SK-N-SH treated with all-trans-retinoic acid at 6 μM for 48 hours (cell line): ENCODE results near the gene OTC.

Source experiments
- ATAC-seq: fragments of 200-7000 bp; cut with Tn5 transposase; 3 replicates; pipeline ENCODE4 v1.9.1; 2020; ENCODE audit warnings: mild to moderate bottlenecking, moderate library complexity
- BACH2 ChIP-seq: fragments of 250-450 bp; sonication (Bioruptor Pico); IDR thresholded peaks from 2 replicates; pipeline ENCODE4 v1.9.0; 2021; ENCODE audit warnings: mild to moderate bottlenecking, borderline replicate concordance
- CREB5 ChIP-seq: fragments of 250-450 bp; sonication (Bioruptor Pico); IDR thresholded peaks from 2 replicates; pipeline ENCODE4 v1.5.1; 2020; ENCODE audit warnings: low read depth, mild to moderate bottlenecking, moderate library complexity
- CSDC2 ChIP-seq: fragments of 250-450 bp; sonication (Bioruptor Pico); IDR thresholded peaks from 2 replicates; pipeline ENCODE4 v1.5.0; 2020; ENCODE audit warnings: mild to moderate bottlenecking, moderate library complexity
- CSRNP3 ChIP-seq: fragments of 250-450 bp; sonication (Bioruptor Pico); IDR thresholded peaks from 2 replicates; pipeline ENCODE4 v1.5.1; 2021; ENCODE audit warnings: mild to moderate bottlenecking, moderate library complexity
- ESRRG ChIP-seq: fragments of 250-450 bp; sonication (Bioruptor Pico); IDR thresholded peaks from 2 replicates; pipeline ENCODE4 v1.6.1; 2021; ENCODE audit warnings: mild to moderate bottlenecking
- GLIS3 ChIP-seq: fragments of 250-450 bp; sonication (Bioruptor Pico); IDR thresholded peaks from 2 replicates; pipeline ENCODE4 v1.5.0; 2020; ENCODE audit warnings: mild to moderate bottlenecking, moderate library complexity
- ISL1 ChIP-seq: fragments of 250-450 bp; sonication (Bioruptor Pico); IDR thresholded peaks from 2 replicates; pipeline ENCODE4 v2.1.2; 2022; ENCODE audit warnings: mild to moderate bottlenecking, moderate library complexity
- OSR1 ChIP-seq: fragments of 250-450 bp; sonication (Bioruptor Pico); IDR thresholded peaks from 2 replicates; pipeline ENCODE4 v1.8.0; 2022; ENCODE audit warnings: moderate library complexity, mild to moderate bottlenecking, inconsistent platforms
- PATZ1 ChIP-seq: fragments of 250-450 bp; sonication (Bioruptor Pico); IDR thresholded peaks from 2 replicates; pipeline ENCODE4 v1.8.0; 2020; ENCODE audit warnings: mild to moderate bottlenecking, moderate library complexity, borderline replicate concordance
- POU6F1 ChIP-seq: fragments of 250-450 bp; sonication (Bioruptor Pico); IDR thresholded peaks from 2 replicates; pipeline ENCODE4 v1.8.0; 2021; ENCODE audit warnings: low read depth, mild to moderate bottlenecking, moderate library complexity, borderline replicate concordance
- PPARA ChIP-seq: fragments of 250-450 bp; sonication (Bioruptor Pico); IDR thresholded peaks from 2 replicates; pipeline ENCODE4 v1.5.0; 2020; ENCODE audit warnings: mild to moderate bottlenecking, borderline replicate concordance
- RARB ChIP-seq: fragments of 250-450 bp; sonication (Bioruptor Pico); IDR thresholded peaks from 2 replicates; pipeline ENCODE4 v1.8.0; 2021; ENCODE audit warnings: mild to moderate bottlenecking, moderate library complexity
- SNAI2 ChIP-seq: fragments of 250-450 bp; sonication (Bioruptor Pico); IDR thresholded peaks from 2 replicates; pipeline ENCODE4 v1.5.0; 2020; ENCODE audit warnings: mild to moderate bottlenecking, moderate library complexity
- TCF4 ChIP-seq: fragments of 250-450 bp; sonication (Bioruptor Pico); IDR thresholded peaks from 2 replicates; pipeline ENCODE4 v1.8.0; 2021; ENCODE audit warnings: mild to moderate bottlenecking, moderate library complexity, borderline replicate concordance
- TOX ChIP-seq: fragments of 250-450 bp; sonication (Bioruptor Pico); IDR thresholded peaks from 2 replicates; pipeline ENCODE4 v1.8.0; 2021; ENCODE audit warnings: mild to moderate bottlenecking, moderate library complexity, borderline replicate concordance
- TSHZ2 ChIP-seq: fragments of 250-450 bp; sonication (Bioruptor Pico); IDR thresholded peaks from 2 replicates; pipeline ENCODE4 v1.5.0; 2020; ENCODE audit warnings: mild to moderate bottlenecking, moderate library complexity
- ZC3H10 ChIP-seq: fragments of 250-450 bp; sonication (Bioruptor Pico); IDR thresholded peaks from 2 replicates; pipeline ENCODE4 v1.5.1; 2021; ENCODE audit warnings: mild to moderate bottlenecking, moderate library complexity
- ZFP3 ChIP-seq: fragments of 250-450 bp; sonication (Bioruptor Pico); IDR thresholded peaks from 2 replicates; pipeline ENCODE4 v1.5.0; 2020; ENCODE audit warnings: mild to moderate bottlenecking, moderate library complexity
- ZFP30 ChIP-seq: fragments of 450-650 bp; formaldehyde crosslinking; IDR thresholded peaks from 2 replicates; pipeline ENCODE4 v1.5.0; 2022; ENCODE audit warnings: mild to moderate bottlenecking, moderate library complexity
- ZNF565 ChIP-seq: fragments of 450-650 bp; formaldehyde crosslinking; conservative IDR thresholded peaks from 2 replicates; pipeline ENCODE4 v1.5.0; 2020; ENCODE audit warnings: low read depth, mild to moderate bottlenecking, moderate library complexity
- ZNF70 ChIP-seq: fragments of 450-650 bp; formaldehyde crosslinking; IDR thresholded peaks from 2 replicates; pipeline ENCODE4 v1.5.0; 2020; ENCODE audit warnings: mild to moderate bottlenecking, moderate library complexity

Gene OTC

GRCh38 chrX:38352362-38352761 lies at the start of gene OTC:
Gene OTC, plus strand, starts transcription at chrX:38352604. Its CDS starts 93 bp downstream, at chrX:38352697.
- no peak for ATAC-seq
- TF ChIP-seq ZNF565 (CRISPR knock-in tag) (no peak), CSDC2 (no peak)

- peak; percentile 65 for ATAC-seq
- TF ChIP-seq ZC3H10 (CRISPR knock-in tag) = no peak
- TF ChIP-seq CSDC2 = no peak
- TF ChIP-seq TOX (CRISPR knock-in tag) = no peak
- TF ChIP-seq RARB (CRISPR knock-in tag) = no peak
- no peak for TF ChIP-seq TSHZ2 (CRISPR knock-in tag)
- no peak for TF ChIP-seq OSR1 (CRISPR knock-in tag)
- no peak for TF ChIP-seq SNAI2 (CRISPR knock-in tag)
- no peak for TF ChIP-seq TCF4
- TF ChIP-seq PATZ1 (CRISPR knock-in tag) = no peak
- no peak for TF ChIP-seq POU6F1 (CRISPR knock-in tag)
- TF ChIP-seq CREB5 (CRISPR knock-in tag) = no peak
- TF ChIP-seq ISL1 = no peak
- TF ChIP-seq CSRNP3 (CRISPR knock-in tag) = no peak
- TF ChIP-seq, all 23 proteins: peak for 0
Observed at GRCh38 chrX:38304010-38304409, 48.4 kb upstream of the OTC start.

GRCh38 chrX:38305971-38306370 lies 46.4 kb upstream of the OTC start:
- no peak for ATAC-seq
- TF ChIP-seq PPARA (CRISPR knock-in tag) (no peak), CREB5 (CRISPR knock-in tag) (no peak), RARB (CRISPR knock-in tag) (no peak), BACH2 (CRISPR knock-in tag) (no peak), ZNF70 (no peak), TOX (CRISPR knock-in tag) (no peak), CSDC2 (no peak), POU6F1 (CRISPR knock-in tag) (no peak), ZFP30 (CRISPR knock-in tag) (no peak), ZNF565 (CRISPR knock-in tag) (no peak), TCF4 (no peak), SNAI2 (CRISPR knock-in tag) (no peak), ESRRG (CRISPR knock-in tag) (no peak), OSR1 (CRISPR knock-in tag) (no peak), CSRNP3 (CRISPR knock-in tag) (no peak), GLIS3 (CRISPR knock-in tag) (no peak), ZFP3 (CRISPR knock-in tag) (no peak), PATZ1 (CRISPR knock-in tag) (no peak), ZC3H10 (CRISPR knock-in tag) (no peak)
